T-helper 17 cell (primary cell): ENCODE results near the gene SAMD13. TPM values are rescaled to one million over a fixed set of nuclear protein-coding genes. Genes with fewer than 3 reads are reported as not detected.

Experiments used
- ATAC-seq: fragments of 150-1000 bp; cut with Tn5 transposase; 2 replicates; pipeline ENCODE4 v1.10.0; 2021; ENCODE audit warnings: mild to moderate bottlenecking, moderate library complexity
- DNase-seq, 3 donors: peaks; one replicate each; pipeline versions ENCODE4 v3.0.0 to v3.0.0-alpha.2; 2020 to 2021
- H3K9me3 ChIP-seq: one replicate; pipeline ENCODE4 v1.7.0; 2013; ENCODE audit warnings: low read length, mild to moderate bottlenecking; ENCODE audit not compliant: control insufficient read depth, poor library complexity, severe bottlenecking
- H3K27ac Mint-ChIP-seq: one replicate; pipeline ENCODE4 v1.8.0; 2022; ENCODE audit warnings: mild to moderate bottlenecking, moderate library complexity, mixed read lengths
- H3K27me3 Mint-ChIP-seq: one replicate; pipeline ENCODE4 v1.8.0; 2022; ENCODE audit warnings: mixed read lengths
- H3K36me3 Mint-ChIP-seq: one replicate; pipeline ENCODE4 v1.8.0; 2022; ENCODE audit warnings: low read depth, mixed read lengths
- H3K4me1 Mint-ChIP-seq: one replicate; pipeline ENCODE4 v1.8.0; 2022; ENCODE audit warnings: mild to moderate bottlenecking, mixed read lengths
- H3K4me3 Mint-ChIP-seq: one replicate; pipeline ENCODE4 v1.8.0; 2022; ENCODE audit warnings: mild to moderate bottlenecking, moderate library complexity, mixed read lengths
- total RNA-seq, 4 donors: library from RNA in 2 of 4; stranded (reverse) in 2 of 4; gene quantifications; one replicate each; pipeline ENCODE4 v1.2.3 and lab custom pipeline; 2022 to 2026

SAMD13 gene
- total RNA-seq, 2 donors from 2014 or later = not detected

- H3K4me1 Mint-ChIP-seq = peaks cover 14% of the 10 kb centered on the region
- H3K4me3 Mint-ChIP-seq = no peak overlapping the region
- peaks cover 25% of the 10 kb centered on the region for H3K27me3 Mint-ChIP-seq
- no peaks in the 10 kb centered on the region for H3K9me3 ChIP-seq
- no peak overlapping the region for H3K27ac Mint-ChIP-seq
- H3K36me3 Mint-ChIP-seq = peaks cover 8% of the 10 kb centered on the region
- DNase-seq (no peak), ATAC-seq (no peak)
Measured at GRCh38 chr1:84293766-84294165, 7.7 kb upstream of the SAMD13 start.

GRCh38 chr1:84294751-84295150, 6.8 kb upstream of the SAMD13 start:
- peaks cover 17% of the 10 kb centered on the region for H3K4me1 Mint-ChIP-seq
- no peak for ATAC-seq
- no peak for DNase-seq
- peaks cover 25% of the 10 kb centered on the region for H3K27me3 Mint-ChIP-seq
- no peak overlapping the region for H3K27ac Mint-ChIP-seq
- H3K9me3 ChIP-seq = no peaks in the 10 kb centered on the region
- no peak overlapping the region for H3K4me3 Mint-ChIP-seq
- H3K36me3 Mint-ChIP-seq = peaks cover 11% of the 10 kb centered on the region

GRCh38 chr1:84297546-84298244, 3.8 kb upstream of the SAMD13 start:
- peaks cover 26% of the 10 kb centered on the region for H3K4me1 Mint-ChIP-seq
- DNase-seq (no peak), ATAC-seq (no peak)
- H3K9me3 ChIP-seq = no peaks in the 10 kb centered on the region
- no peak overlapping the region for H3K27ac Mint-ChIP-seq
- peaks cover 7% of the 10 kb centered on the region for H3K36me3 Mint-ChIP-seq
- H3K4me3 Mint-ChIP-seq = peak overlapping the region; percentile 92
- peaks cover 10% of the 10 kb centered on the region for H3K27me3 Mint-ChIP-seq

- peak; percentile 10 to 30 (median 19) for DNase-seq
- Mint-ChIP-seq H3K27me3 (peaks cover 10% of the 10 kb centered on the region), H3K4me1 (peaks cover 30% of the 10 kb centered on the region), H3K27ac (peak overlapping the region; percentile 8), H3K36me3 (peaks cover 7% of the 10 kb centered on the region), H3K4me3 (peak overlapping the region; percentile 92)
- H3K9me3 ChIP-seq = no peaks in the 10 kb centered on the region
- peak; percentile 90 for ATAC-seq
Measured at GRCh38 chr1:84298328-84298683, 3.2 kb upstream of the SAMD13 start.

- H3K9me3 ChIP-seq = no peaks in the 10 kb centered on the region
- ATAC-seq (peak; percentile 61), DNase-seq (peak in 2 of 3 donors; percentile 9)
- peaks cover 32% of the 10 kb centered on the region for H3K4me1 Mint-ChIP-seq
- H3K4me3 Mint-ChIP-seq = peak overlapping the region; percentile 92
- H3K27me3 Mint-ChIP-seq = peaks cover 10% of the 10 kb centered on the region
- H3K36me3 Mint-ChIP-seq = peaks cover 7% of the 10 kb centered on the region
- H3K27ac Mint-ChIP-seq = peak overlapping the region; percentile 39
Measured at GRCh38 chr1:84298684-84299535, 2.6 kb upstream of the SAMD13 start.

- Mint-ChIP-seq H3K27me3 (peaks cover 10% of the 10 kb centered on the region), H3K36me3 (peaks cover 3% of the 10 kb centered on the region), H3K27ac (peak overlapping the region; percentile 39), H3K4me1 (peaks cover 32% of the 10 kb centered on the region), H3K4me3 (peak overlapping the region; percentile 92)
- ATAC-seq = no peak
- no peaks in the 10 kb centered on the region for H3K9me3 ChIP-seq
- DNase-seq = no peak
Measured at GRCh38 chr1:84299536-84300170, 1.9 kb upstream of the SAMD13 start.

- Mint-ChIP-seq H3K36me3 (peaks cover 3% of the 10 kb centered on the region), H3K27me3 (peaks cover 10% of the 10 kb centered on the region), H3K27ac (no peak overlapping the region), H3K4me3 (no peak overlapping the region), H3K4me1 (peaks cover 33% of the 10 kb centered on the region)
- DNase-seq (no peak), ATAC-seq (no peak)
- H3K9me3 ChIP-seq = no peaks in the 10 kb centered on the region
Measured at GRCh38 chr1:84300501-84300900, 1.0 kb upstream of the SAMD13 start.

- H3K27ac Mint-ChIP-seq = peak overlapping the region; percentile 9
- no peak for DNase-seq
Measured at GRCh38 chr1:84301785-84302385, 377 bp downstream of the SAMD13 start.

GRCh38 chr1:84303314-84303830, 1.9 kb downstream of the SAMD13 start:
- H3K27ac Mint-ChIP-seq = no peak overlapping the region
- H3K36me3 Mint-ChIP-seq = peaks cover 3% of the 10 kb centered on the region
- DNase-seq = no peak
- H3K4me3 Mint-ChIP-seq = peak overlapping the region; percentile 74
- no peaks in the 10 kb centered on the region for H3K9me3 ChIP-seq
- peaks cover 20% of the 10 kb centered on the region for H3K4me1 Mint-ChIP-seq
- ATAC-seq = no peak
- no peaks in the 10 kb centered on the region for H3K27me3 Mint-ChIP-seq

More at GRCh38 chr1:84301785-84302385, 377 bp downstream of the SAMD13 start:
- H3K9me3 ChIP-seq = no peaks in the 10 kb centered on the region
- peaks cover 4% of the 10 kb centered on the region for H3K27me3 Mint-ChIP-seq
- H3K4me3 Mint-ChIP-seq = no peak overlapping the region
- H3K4me1 Mint-ChIP-seq = peaks cover 31% of the 10 kb centered on the region
- no peak for ATAC-seq
- H3K36me3 Mint-ChIP-seq = peaks cover 3% of the 10 kb centered on the region

GRCh38 chr1:84307398-84307797, 5.9 kb downstream of the SAMD13 start:
- ATAC-seq = no peak
- H3K27ac Mint-ChIP-seq = no peak overlapping the region
- no peaks in the 10 kb centered on the region for H3K27me3 Mint-ChIP-seq
- peaks cover 3% of the 10 kb centered on the region for H3K36me3 Mint-ChIP-seq
- no peak for DNase-seq
- no peak overlapping the region for H3K4me3 Mint-ChIP-seq
- peaks cover 10% of the 10 kb centered on the region for H3K4me1 Mint-ChIP-seq
- no peaks in the 10 kb centered on the region for H3K9me3 ChIP-seq

GRCh38 chr1:84311296-84311695, 9.8 kb downstream of the SAMD13 start:
- no peak for DNase-seq
- Mint-ChIP-seq H3K36me3 (peaks cover 3% of the 10 kb centered on the region), H3K4me1 (no peaks in the 10 kb centered on the region), H3K27me3 (peaks cover 5% of the 10 kb centered on the region), H3K4me3 (no peak overlapping the region), H3K27ac (no peak overlapping the region)
- ATAC-seq = no peak
- no peaks in the 10 kb centered on the region for H3K9me3 ChIP-seq

- H3K27ac Mint-ChIP-seq = no peak overlapping the region
- H3K9me3 ChIP-seq = no peaks in the 10 kb centered on the region
- H3K4me1 Mint-ChIP-seq = no peaks in the 10 kb centered on the region
- peaks cover 5% of the 10 kb centered on the region for H3K27me3 Mint-ChIP-seq
- ATAC-seq = no peak
- peaks cover 2% of the 10 kb centered on the region for H3K36me3 Mint-ChIP-seq
- H3K4me3 Mint-ChIP-seq = no peak overlapping the region
- no peak for DNase-seq
Measured at GRCh38 chr1:84319662-84320061, 18.2 kb downstream of the SAMD13 start.

- ATAC-seq (no peak), DNase-seq (no peak)
- no peaks in the 10 kb centered on the region for H3K9me3 ChIP-seq
- no peak overlapping the region for H3K4me3 Mint-ChIP-seq
- H3K4me1 Mint-ChIP-seq = no peaks in the 10 kb centered on the region
- H3K27me3 Mint-ChIP-seq = no peaks in the 10 kb centered on the region
- no peak overlapping the region for H3K27ac Mint-ChIP-seq
- H3K36me3 Mint-ChIP-seq = peaks cover 2% of the 10 kb centered on the region
Measured at GRCh38 chr1:84327830-84328229, 26.3 kb downstream of the SAMD13 start.
